Measurements from ENCODE around the gene SNAI3.
A peak's percentile ranks its signal among the peaks of the same experiment; 100 is the strongest.

Gene SNAI3

GRCh38 chr16:88653596-88654362 is 32.5 kb downstream of the SNAI3 start:
- ChIA-PET CTCF (no interaction called here), POLR2A (no interaction called here)
- no peak for DNase-seq (ENCODE audit: low read depth, low spot score)
- TF ChIP-seq CTCF (IDR thresholded peaks at IDR 0.05; ENCODE audit: insufficient read depth, low read length, missing control alignments) = no peak
- no peak overlapping the region for H3K4me3 ChIP-seq (ENCODE audit: low read depth, low read length)

- ChIA-PET CTCF (no interaction called here), POLR2A (no interaction called here)
- no peak overlapping the region for H3K4me3 ChIP-seq (ENCODE audit: low read depth, low read length)
- TF ChIP-seq CTCF (IDR thresholded peaks at IDR 0.05; ENCODE audit: insufficient read depth, low read length, missing control alignments) = no peak
- DNase-seq (ENCODE audit: low read depth, low spot score) = no peak
Measured at GRCh38 chr16:88653101-88653500, 33.2 kb downstream of the SNAI3 start.

- no peak for DNase-seq (ENCODE audit: low read depth, low spot score)
- POLR2A ChIA-PET = no interaction called here
- H3K4me3 ChIP-seq (ENCODE audit: low read depth, low read length) = no peak overlapping the region
- CTCF ChIA-PET = no interaction called here
- TF ChIP-seq CTCF (IDR thresholded peaks at IDR 0.05; ENCODE audit: insufficient read depth, low read length, missing control alignments) = no peak
Measured at GRCh38 chr16:88652762-88653063, 33.6 kb downstream of the SNAI3 start.

- DNase-seq (ENCODE audit: low read depth, low spot score) = no peak
- H3K4me3 ChIP-seq (ENCODE audit: low read depth, low read length) = no peak overlapping the region
- no peak for TF ChIP-seq CTCF (IDR thresholded peaks at IDR 0.05; ENCODE audit: insufficient read depth, low read length, missing control alignments)
- POLR2A ChIA-PET = no interaction called here
- CTCF ChIA-PET = no interaction called here
Measured at GRCh38 chr16:88651989-88652761, 34.1 kb downstream of the SNAI3 start.

GRCh38 chr16:88651276-88651988 is 34.9 kb downstream of the SNAI3 start:
- TF ChIP-seq CTCF (IDR thresholded peaks at IDR 0.05; ENCODE audit: insufficient read depth, low read length, missing control alignments) = no peak
- peak overlapping the region; percentile 86 for H3K4me3 ChIP-seq (ENCODE audit: low read depth, low read length)
- DNase-seq (ENCODE audit: low read depth, low spot score) = no peak
- ChIA-PET CTCF (no interaction called here), POLR2A (no interaction called here)

- H3K4me3 ChIP-seq (ENCODE audit: low read depth, low read length) = peak within 1 kb of the TSS; percentile 86
- POLR2A ChIA-PET = interaction anchor here (0.6 to 1.1 kb wide), 3 partner anchors 12 to 862 kb away, joined by 3 to 5 read pairs (median 3); partner anchors contain the start of gene MVD
- CTCF ChIA-PET = no interaction called here
- DNase-seq (ENCODE audit: low read depth, low spot score) = no peak
- no peak for TF ChIP-seq CTCF (IDR thresholded peaks at IDR 0.05; ENCODE audit: insufficient read depth, low read length, missing control alignments)
Measured at GRCh38 chr16:88650749-88651275, 35.5 kb downstream of the SNAI3 start, which contains the start of gene CYBA. TSS of gene CYBA (minus strand) at chr16:88651053. CDS start at chr16:88651013, 40 bp downstream.

All from AG04449 (cell line).